Occipital lobe (tissue), 2 donors: ENCODE data around the gene RAP1A. TPM values are rescaled to one million over a fixed set of nuclear protein-coding genes. Genes with fewer than 3 reads are reported as not detected.
"Not testable (repeated sequence)": the region's sequence is repeated elsewhere in the genome, so short reads cannot be mapped to it uniquely, and the experiment has no call there.

ENCODE experiments used
- DNase-seq: peaks from one replicate; lab custom pipeline; 2025; lab: John Stamatoyannopoulos, UW
- total RNA-seq: library from RNA; depleted of rRNA; stranded (reverse); fragments of >200 nt; gene quantifications from one replicate; pipeline ENCODE4 v1.2.3, GENCODE V29; 2014

Gene RAP1A
- total RNA-seq, 1 donor from 2014 or later = 31.0 TPM

DNA sequence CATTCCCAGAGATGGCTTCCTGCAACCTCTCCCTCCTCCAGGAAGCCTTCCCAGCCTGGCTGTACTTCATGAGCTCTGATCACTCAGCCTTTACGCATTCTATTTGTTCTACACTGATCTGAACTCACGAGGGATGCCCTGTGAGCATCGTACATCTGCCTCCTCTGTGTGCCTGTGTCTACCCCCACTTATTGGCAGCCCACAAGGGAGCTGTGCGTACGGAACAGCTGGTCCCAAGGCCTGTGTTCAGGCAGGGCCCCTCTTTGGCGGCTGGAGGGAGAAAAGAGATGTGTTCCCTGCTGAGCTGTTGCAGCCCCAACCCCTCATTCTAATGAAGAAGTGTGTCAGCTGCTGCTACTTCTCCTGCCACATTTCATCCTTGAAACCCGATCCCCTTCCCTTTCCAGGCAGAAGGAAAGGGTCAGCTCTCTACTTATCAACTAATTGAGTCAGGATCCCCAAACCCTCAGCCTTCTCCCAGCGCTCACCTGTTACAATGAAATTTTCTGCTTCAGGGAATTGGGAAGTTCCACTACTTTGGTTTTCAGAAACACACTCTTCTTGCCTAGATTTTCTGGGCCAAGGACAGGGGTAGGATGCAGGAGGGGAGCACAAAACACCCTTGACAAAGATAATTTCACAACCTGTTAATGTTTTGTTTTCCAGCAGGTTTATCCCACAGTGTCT is 116.4 kb downstream of the RAP1A start:
- DNase-seq = peak; percentile 63

DNA sequence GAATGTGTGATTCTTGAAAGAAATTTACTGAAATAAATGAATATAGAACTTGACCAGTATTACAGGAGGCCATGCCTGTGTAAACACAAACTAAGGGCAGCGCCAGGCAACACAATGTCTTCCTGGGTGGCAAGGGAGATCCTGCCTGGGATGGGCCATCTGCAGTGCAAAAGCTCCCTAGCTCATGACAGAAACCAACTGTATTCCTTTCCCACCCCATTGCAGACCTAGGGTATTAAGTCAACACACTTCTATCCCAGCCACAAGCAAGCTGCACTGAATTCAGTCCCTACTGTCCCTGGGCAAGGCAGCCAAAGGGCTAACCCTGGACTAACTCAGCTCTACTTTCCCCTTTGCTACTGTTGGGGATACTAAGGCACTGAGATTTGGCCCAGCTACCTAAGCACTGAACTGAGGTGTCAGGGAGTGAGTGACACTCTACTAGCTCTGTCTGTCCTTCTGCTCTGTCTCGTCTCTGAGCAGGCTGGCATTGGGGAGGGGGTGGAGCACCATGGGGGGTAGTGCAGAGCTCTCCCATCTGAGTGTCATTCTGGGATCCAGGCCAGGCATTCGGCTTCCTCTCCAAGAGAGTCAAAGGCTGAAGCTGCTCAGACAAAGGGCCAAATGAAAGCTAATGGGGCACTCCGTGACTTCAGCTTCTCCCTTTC is 117.1 kb downstream of the RAP1A start:
- peak; percentile 66 for DNase-seq

DNA sequence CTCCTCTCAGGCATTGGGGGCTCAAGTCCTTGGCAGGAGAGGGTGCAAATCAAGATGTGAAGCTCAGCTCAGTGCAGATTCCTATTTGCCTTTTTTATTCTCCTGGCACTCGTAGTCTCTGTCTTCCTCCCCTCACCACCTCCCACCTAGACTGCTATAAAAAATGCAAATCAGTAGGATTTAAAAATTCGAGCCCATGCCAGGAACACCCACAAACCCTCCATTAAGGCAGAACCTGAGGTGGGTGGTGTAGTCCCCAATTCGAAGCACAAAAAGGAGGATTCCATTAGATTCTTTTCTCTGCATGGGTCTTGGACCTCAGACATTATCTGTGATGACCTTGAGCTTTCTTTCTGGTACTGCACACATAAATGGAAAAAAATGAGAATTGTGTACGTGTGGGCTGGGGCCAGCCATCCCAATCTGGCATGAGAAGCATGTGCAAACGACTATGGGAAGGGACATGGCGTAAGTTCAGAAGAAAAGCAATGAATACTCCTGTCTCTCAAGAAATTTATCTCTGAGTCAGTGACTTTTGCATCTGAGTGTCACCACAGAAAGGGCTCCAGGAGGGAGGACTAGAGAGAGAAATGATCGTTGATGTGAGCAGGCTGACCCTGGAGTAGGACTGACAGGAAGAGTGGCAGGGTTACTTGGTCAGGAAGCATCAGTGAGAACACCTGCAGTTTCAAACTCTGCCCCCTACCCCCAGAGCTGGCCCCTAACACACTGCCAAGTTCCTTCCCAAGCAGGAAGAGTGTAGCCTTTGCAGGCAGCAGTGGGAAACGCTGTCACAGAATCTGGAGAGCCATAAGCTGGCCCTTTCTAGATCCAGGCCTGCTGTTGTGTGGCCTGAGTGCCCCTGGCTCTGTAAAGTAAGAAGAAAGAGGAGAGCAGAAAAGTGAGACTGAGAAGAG is 117.9 kb downstream of the RAP1A start:
- DNase-seq = no peak

DNA sequence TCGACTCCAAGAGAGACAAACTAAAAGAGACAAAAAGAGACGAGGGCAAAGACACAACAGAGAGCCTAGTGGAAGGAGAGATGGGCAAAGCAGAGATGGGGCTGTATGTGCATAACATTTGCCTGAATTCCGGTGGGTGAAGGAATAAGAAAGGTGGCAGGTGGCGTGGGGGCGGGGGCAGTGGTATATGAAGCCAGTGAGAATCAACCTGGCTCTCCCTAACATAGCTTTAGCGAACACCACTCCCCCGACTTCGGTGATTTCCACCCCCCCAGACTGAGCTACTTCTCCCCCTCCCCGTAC is 118.5 kb downstream of the RAP1A start:
- no peak for DNase-seq

DNA sequence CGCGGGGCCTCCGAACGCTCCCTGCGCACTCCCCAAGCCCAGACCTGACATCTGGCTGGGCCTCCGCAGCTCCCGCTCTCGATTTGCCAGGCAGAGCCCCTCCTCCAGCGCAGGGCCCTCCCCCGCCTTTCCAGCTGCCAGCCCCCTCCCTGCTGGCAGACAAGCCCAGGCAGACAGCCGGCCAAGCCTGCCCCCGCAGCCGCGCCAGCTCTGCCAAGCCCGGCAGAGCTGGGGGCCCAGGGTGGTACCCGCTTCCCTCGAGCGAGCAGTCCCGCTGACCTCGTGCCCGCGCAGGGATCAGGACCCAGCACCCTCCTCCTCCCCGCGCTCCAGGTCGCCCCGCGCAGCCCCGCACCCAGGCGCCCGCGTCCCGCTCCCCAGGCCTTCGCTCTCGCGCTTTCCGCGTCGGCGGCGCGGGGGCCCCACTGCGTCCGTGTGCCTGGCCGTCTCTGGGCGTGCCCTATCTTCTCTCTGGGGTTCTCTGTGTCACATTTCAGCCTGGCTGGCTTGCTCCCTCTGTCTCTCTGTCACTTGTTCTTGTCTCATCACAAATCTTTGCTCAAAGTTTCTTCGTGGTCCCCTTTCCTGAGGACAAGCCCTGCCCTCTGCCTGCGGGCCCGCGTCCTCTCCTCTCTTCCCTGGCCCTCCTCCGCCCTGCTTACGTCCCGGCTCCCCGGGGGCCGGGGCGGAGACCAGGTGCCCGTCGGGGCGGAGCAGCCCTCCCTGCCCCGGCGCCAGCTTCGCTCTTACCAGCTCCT is 119.0 kb downstream of the RAP1A start:
- DNase-seq = peak; percentile 83

DNA sequence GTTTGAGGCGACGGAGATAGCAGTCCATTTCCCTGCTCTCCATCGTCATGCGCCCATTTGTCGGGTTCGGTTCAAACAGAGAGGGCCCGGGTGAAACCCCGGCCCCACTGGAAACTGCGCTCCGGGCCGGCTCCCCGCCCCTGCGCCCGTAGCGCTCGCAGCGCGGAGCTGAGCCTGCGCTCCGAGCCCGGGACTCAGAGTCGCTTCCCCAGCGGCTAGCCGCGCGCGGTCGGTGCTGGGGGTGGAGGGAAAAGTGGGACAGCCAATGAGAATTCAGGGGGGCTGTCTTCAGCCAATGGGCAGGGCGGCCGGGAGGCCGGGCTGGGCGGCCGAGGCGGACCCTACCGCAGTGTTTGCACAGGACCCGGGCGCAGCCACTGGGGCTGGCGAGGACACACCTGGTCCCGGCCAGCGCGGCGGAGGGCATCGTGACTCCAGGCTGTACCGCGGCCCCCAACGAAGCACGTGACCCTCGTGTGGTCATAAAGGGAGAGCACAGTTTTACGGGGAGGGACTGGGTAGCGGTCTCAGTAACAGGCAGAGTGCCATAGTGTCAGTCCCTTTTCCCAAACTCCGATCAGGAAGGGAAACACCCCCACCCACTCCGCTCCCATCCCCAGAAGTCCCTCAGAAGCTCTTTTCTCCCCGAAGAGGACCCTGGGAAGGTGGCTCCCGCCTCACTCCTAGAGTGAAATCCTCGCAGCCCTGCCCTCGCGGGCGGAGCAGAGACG is 119.8 kb downstream of the RAP1A start, which contains the start of gene INKA2:
INKA2 (minus strand) TSS at position 202 of the 731 bp plus-strand sequence; CDS start at position 49, 153 bp downstream.
- peak; percentile 90 for DNase-seq

DNA sequence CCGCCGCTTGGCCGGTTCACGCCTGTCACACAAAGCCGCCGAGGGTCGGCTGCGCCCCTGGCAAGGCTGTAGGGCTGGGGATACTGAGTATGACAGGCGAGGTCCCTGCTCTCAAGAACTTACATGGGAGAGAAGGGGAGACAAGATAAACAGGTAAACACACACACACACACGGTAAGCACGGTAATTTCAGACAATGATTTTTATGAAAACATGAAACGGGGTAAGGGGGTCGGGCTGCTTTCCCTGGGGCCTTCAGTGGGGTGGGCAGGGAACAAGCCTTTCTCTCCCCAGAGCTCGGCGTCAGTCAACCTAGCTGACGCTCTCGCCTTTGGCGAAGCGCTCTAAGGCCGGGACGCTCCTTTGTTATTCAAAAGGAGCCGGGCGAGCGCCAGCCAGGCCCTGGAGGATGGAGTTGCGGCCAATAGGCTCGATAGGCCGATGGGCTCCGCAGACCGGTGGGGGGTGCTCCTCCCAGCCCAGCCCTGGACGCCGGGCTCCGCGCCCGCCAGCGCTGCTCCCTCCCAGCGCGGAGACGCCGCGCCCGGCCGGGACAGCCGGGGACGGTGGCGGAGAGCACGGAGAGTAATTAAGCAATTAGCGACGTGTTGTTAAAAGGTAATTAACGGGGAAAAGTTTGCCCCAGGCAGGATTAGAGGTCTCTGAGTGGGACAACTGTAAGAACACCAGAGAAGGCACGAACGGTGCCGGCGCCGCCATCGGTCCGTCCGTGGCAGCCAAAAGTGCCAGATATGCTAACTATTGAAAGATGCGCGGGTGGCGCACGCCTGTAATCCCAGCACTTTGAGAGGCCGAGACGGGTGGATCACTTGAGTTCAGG is 120.6 kb downstream of the RAP1A start:
- DNase-seq = peak; percentile 57

DNA sequence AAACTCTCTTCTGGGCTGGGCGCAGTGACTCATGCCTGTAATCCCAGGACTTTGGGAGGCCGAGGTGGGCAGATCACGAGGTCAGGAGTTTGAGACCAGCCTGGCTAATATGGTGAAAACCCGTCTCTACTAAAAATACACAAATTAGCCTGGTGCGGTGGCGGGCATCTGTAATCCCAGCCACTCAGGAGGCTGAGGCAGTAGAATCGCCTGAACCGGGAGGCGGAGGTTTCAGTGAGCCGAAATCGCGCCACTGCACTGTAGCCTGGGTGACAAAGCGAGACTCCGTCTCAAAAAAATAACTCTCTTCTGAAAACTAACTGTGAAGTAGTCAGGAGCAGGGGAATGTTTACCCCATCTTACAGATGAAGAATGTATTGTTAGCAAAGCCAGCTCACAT is 122.7 kb downstream of the RAP1A start:
- not testable (repeated sequence) for DNase-seq

DNA sequence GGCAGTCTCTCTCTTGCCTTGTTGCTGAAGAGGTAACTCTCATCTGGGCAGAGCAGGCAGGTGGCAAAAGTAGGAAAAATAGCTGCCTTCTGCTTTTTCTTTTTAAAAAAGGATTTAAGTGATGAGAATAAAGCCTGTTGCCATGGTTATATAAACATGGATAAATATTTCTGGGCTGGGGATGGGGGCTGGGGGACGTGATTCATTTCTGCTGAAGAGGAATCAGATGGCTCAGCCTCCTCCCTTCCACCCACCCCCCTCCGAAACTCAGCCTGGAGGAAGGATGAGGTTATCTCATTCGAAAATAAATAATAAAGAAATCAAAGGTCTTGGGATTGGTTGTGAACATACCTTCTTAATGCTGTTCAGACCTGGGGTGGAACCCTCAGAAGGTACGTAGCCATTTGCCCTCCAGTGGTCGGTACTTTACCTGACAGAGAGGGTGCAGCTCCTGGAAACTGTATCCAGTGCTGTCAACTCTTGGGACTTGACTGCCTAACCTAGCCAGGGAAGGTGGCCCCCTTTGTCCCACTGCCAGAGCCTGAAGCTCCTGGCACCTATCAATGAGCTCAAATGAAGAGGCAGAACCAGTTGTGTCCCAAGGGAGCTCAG is 123.5 kb downstream of the RAP1A start:
- no peak for DNase-seq

DNA sequence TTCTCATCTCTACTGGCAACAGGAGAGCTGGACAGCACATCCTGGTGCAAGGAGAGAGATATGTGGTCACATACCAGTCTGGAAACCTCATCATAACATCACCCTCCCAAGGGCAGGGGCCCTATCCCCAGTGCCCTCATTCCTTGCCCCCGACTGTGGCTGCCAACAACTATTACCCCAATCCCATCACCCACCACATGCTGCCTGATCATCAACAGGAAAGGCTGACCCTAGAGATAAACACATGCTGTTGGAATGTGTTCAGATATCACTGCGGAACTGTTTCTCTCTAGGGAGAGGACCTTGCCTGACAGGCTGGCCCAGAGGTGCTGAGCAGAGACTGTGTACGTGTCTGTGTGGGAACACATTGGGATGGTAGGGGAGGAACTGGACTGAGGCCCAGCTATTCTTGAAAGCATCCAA is 124.1 kb downstream of the RAP1A start:
- DNase-seq = no peak

DNA sequence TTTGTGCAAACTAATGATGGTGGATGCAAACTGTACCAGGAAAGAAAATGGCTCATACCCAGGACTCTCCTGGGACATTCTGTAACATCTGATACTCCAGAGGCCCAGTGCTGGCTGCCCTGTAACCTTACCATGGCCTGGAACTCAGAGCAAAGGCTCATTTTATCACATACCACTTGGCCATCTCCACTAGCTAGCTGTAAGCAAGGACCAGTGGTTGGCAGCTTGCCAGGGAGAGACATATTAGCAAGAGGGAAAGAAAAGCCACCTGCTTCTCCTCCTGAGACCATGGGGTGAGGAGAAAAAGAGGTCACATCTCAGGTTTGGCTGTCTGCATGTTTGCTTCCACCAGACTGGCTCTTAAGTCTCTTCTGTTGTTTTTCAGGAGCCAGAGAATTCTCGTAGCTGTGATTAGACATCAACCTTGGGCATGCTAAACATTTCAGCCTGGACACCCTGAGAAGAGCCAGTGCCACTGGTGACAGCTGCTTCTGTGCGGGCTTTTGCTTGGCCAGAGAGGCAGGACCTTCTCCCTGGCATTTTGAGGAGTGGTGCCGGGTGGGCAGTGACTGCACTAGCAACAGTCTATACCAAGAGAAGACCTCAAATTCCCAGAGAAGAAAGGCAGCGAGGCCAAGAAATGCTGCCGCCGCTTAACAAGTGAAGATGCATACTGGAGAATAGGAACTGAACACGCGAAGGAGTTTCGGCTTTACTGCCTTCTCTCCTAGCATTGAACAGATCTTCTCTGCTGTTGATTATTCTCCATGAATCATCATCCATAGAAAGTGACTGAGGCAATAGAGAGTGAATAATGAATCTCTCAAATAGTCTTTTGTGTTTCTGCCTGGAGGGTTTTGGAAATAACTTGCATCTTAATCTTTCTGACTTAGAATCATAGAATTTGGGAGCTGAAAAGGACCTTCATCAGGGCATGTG is 126.4 kb downstream of the RAP1A start:
- no peak for DNase-seq

DNA sequence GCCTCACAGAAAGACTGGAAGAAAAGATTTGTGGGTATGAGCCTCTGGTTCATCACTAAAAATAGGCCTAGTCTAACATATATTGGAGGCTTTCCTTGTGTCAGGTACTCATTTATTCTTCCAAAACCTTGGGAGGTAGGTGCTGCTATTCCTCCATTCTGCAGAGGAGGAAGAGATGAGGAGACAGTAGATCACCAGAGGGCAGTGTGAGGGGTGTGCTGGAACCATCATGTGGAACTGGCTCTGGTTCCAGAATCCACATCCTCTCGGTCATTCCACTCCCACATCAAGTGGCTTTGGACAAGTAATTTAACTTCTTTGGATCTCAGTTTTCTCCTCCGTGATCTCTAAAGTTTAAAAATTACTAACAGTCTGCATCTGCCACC is 127.0 kb downstream of the RAP1A start:
- no peak for DNase-seq

DNA sequence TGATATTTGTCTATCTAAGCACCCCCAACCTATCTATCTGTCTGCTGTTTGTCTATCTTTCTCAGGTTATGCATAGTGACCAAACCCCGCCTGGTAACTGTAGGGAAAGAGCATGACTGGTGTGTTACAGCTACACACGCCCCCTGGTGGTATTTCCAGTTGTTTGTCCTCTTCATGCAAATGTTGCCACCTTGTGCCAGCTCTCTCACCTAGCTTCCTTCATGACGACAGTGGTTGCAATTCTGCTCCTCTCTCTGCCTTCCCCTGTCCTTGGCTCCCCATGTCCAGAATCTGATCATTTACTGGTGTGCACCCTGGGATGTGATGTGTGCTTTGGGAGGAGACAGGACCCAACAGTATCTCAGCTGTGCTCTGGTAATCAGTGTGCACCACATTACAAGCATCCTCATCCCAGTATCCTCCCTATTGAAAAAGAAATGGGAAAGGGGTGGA is 127.7 kb downstream of the RAP1A start:
- no peak for DNase-seq

DNA sequence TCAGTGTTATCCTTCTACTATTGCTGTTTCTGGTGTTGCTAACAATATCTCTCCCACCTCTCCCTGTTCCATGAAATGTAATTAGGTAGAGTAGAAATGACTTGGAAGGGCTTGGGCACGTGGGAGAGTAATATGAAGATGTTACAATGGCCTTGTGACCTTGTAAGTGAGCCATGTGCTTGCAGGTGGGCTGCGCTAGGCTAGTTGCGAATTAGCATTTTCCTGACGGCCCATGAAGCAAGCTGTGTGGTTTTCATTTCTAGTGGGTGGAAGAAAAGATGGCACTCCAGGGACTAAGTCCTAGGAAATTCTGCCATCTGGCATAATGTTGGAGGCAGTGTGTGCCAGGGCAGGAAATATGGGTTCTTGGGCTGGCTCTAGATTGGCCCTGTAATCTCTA is 128.4 kb downstream of the RAP1A start:
- DNase-seq = no peak

DNA sequence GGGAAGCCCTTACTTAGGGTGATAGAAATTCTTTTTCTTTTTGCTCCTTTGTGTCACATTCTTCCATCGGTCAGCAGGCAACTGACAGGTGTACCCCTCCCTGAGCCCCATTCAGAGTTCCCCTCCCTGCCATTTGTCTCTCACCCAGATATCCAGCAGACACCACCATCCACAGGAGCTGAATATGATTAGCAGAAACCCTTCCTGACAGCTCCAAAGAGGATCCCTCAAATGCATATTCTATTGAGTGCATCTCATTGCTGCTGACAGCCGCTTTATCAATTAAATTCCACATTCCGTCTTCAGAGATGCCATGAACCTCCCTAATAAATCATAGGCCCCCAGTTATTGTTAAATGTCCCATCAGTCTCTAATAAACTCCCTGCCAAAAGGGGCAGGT is 130.0 kb downstream of the RAP1A start:
- no peak for DNase-seq

DNA sequence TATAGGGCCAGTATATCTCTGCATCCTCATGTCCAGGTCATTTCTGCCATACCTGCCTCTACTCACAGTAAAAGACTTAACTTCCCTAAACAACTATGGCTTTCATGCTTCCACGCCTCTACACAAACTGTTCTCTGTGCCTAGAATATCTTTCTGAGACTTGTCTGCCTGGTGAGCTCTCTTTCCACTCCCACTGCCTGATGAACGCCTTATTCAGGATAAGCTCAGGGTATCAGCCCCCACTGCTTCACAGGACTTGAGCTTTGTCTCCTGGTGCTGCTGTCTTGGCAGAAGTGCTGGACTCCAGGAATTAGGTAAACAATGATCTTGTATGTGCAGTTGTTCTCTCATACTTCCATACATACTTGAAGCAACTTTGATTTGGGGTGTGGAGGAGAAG is 131.3 kb downstream of the RAP1A start:
- DNase-seq = no peak

DNA sequence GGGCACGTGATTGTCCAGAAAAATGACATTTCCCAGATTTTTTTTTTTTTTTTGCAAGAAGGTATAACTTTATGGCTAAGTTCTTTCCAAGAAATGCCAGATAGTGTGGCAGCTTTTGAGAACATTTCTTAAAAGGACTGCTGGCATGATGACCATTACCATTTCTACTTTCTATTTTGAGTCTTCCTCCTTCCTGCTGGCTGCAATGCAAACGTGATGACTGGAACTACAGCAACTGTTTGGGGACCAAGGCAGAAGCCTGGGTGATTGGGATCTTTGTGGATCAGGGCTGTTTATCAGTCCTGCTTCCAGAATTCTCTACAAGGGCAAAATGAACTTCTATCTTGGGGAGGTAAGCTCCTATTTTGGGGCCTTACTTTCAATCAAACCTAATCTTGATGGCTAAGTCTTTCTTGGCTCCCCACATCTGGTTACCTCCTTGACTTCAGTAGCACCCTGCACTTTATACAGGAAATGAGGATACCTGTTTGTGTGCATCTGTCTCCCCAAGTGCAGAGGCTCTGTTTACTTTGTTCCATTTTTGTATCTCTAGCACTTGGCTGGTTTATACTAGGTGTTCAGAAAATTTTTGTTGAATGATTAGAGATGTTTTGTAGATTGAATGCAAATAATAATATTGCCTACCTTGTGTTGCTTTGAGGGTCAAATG is 132.5 kb downstream of the RAP1A start:
- DNase-seq = no peak

DNA sequence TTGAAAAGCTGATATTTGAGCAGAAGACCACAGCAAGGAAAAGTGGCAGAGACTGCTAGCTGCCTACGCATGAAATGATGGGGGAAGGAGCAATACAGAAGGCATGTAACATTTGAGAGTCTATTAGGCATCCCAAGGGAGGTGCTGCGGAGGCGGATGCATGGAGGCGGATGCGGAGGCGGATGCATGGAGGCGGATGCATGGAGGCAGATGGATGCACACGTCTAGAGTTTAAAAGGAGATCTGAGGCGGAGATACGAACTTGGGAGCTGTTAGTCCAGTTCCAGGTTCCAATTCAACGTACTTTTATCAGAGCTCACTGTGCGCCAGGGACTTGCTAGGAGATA is 135.4 kb downstream of the RAP1A start:
- DNase-seq = peak; percentile 47
